IMR-90 (cell line): ENCODE results near the gene A1CF. TPM values are rescaled to one million over a fixed set of nuclear protein-coding genes. Genes with fewer than 3 reads are reported as not detected.
A peak's percentile ranks its signal among the peaks of the same experiment; 100 is the strongest.
"Not testable (repeated sequence)": the region's sequence is repeated elsewhere in the genome, so short reads cannot be mapped to it uniquely, and the experiment has no call there.

ENCODE experiments used
- ATAC-seq: fragments of 200-7000 bp; cut with Tn5 transposase; 2 replicates; pipeline ENCODE4 v1.9.1; 2020; ENCODE audit warnings: low read depth, mild to moderate bottlenecking, moderate library complexity
- BruUV-seq: library from RNA; stranded (reverse); fragments of 400-500 nt; replicated peaks from 2 replicates; lab custom pipeline; 2021; lab: Mats Ljungman, UMichigan
- CTCF ChIA-PET: fragments of 300-600 bp; formaldehyde crosslinking; extraction: SDS; loops from one replicate; lab custom pipeline; 2021; ENCODE audit warnings: antibody characterized with exemption; lab: Yijun Ruan, JAX
- POLR2A ChIA-PET: fragments of 300-600 bp; sonication (Branson Sonifier 250); formaldehyde crosslinking; loops from one replicate; lab custom pipeline; 2022; ENCODE audit warnings: antibody characterized with exemption; ENCODE audit not compliant: unreplicated experiment; lab: Charles Lee
- DNase-seq: peaks from one replicate; pipeline ENCODE4 v3.0.0; 2013
- H2AFZ ChIP-seq: replicated peaks from 2 replicates; pipeline ENCODE3; 2013; ENCODE audit warnings: low read length, mild to moderate bottlenecking; ENCODE audit not compliant: poor library complexity
- H2AK5ac ChIP-seq: 2 replicates; pipeline ENCODE4 v1.6.1; 2013; ENCODE audit warnings: low read depth, low read length, inconsistent platforms
- H2AK9ac ChIP-seq: replicated peaks from 2 replicates; pipeline ENCODE3; 2013; ENCODE audit warnings: mild to moderate bottlenecking, low read depth, low read length, moderate library complexity; ENCODE audit not compliant: poor library complexity
- H2BK120ac ChIP-seq: 2 replicates; pipeline ENCODE4 v1.6.1; 2013; ENCODE audit warnings: low read depth, low read length, inconsistent platforms
- H2BK15ac ChIP-seq: 3 replicates; pipeline ENCODE4 v1.6.1; 2013; ENCODE audit warnings: low read depth, low read length, inconsistent platforms
- H2BK20ac ChIP-seq: 2 replicates; pipeline ENCODE4 v1.6.1; 2013; ENCODE audit warnings: low read depth, mild to moderate bottlenecking, inconsistent platforms, low read length, moderate library complexity
- H2BK5ac ChIP-seq: 2 replicates; pipeline ENCODE4 v1.6.1; 2013; ENCODE audit warnings: mild to moderate bottlenecking, low read depth, low read length, inconsistent platforms; ENCODE audit not compliant: poor library complexity, severe bottlenecking
- H3K14ac ChIP-seq: replicated peaks from 2 replicates; pipeline ENCODE4 v1.6.1; 2013; ENCODE audit warnings: low read depth, low read length, inconsistent platforms
- H3K18ac ChIP-seq: 2 replicates; pipeline ENCODE4 v1.6.1; 2013; ENCODE audit warnings: low read depth, low read length, control low read depth
- H3K23ac ChIP-seq: 2 replicates; pipeline ENCODE4 v1.6.1; 2013; ENCODE audit warnings: low read depth, low read length, inconsistent platforms
- H3K27ac ChIP-seq: 2 replicates; pipeline ENCODE4 v1.5.1; 2013; ENCODE audit warnings: mild to moderate bottlenecking, control low read depth, low read length; ENCODE audit not compliant: insufficient read depth
- H3K27me3 ChIP-seq: 2 replicates; pipeline ENCODE4 v1.6.1; 2013; ENCODE audit warnings: low read length; ENCODE audit not compliant: control insufficient read depth, insufficient read depth
- H3K36me3 ChIP-seq: 2 replicates; pipeline ENCODE4 v1.6.1; 2013; ENCODE audit warnings: low read length, mixed read lengths; ENCODE audit not compliant: control insufficient read depth, insufficient read depth
- H3K4ac ChIP-seq: 2 replicates; pipeline ENCODE4 v1.6.1; 2013; ENCODE audit warnings: low read depth, low read length, inconsistent platforms
- H3K4me1 ChIP-seq: 2 replicates; pipeline ENCODE4 v1.6.1; 2013; ENCODE audit warnings: low read length, mixed read lengths; ENCODE audit not compliant: control insufficient read depth, insufficient read depth
- H3K4me2 ChIP-seq: 2 replicates; pipeline ENCODE4 v1.6.1; 2013; ENCODE audit warnings: low read depth, mild to moderate bottlenecking, control low read depth, low read length, moderate library complexity
- H3K4me3 ChIP-seq: 2 replicates; pipeline ENCODE4 v1.5.1; 2013; ENCODE audit warnings: low read depth, mild to moderate bottlenecking, control low read depth, low read length, moderate library complexity; ENCODE audit not compliant: insufficient read depth
- H3K56ac ChIP-seq: 2 replicates; pipeline ENCODE4 v1.6.1; 2013; ENCODE audit warnings: low read length, inconsistent platforms; ENCODE audit not compliant: insufficient read depth; ENCODE audit errors: extremely low read depth
- H3K79me1 ChIP-seq, 2 experiments: 2 replicates each; pipeline ENCODE4 v1.6.1; 2013; ENCODE audit warnings: low read length in 2 of 2, inconsistent platforms in 1 of 2, low read depth in 1 of 2
- H3K9ac ChIP-seq: 2 replicates; pipeline ENCODE4 v1.6.1; 2013; ENCODE audit warnings: low read depth, low read length, control low read depth
- H3K9me1 ChIP-seq: 2 replicates; pipeline ENCODE4 v1.6.1; 2013; ENCODE audit warnings: low read length, inconsistent platforms; ENCODE audit not compliant: insufficient read depth
- H3K9me3 ChIP-seq: 2 replicates; pipeline ENCODE4 v1.6.1; 2013; ENCODE audit warnings: low read length; ENCODE audit not compliant: control insufficient read depth, insufficient read depth
- H4K20me1 ChIP-seq: 2 replicates; pipeline ENCODE4 v1.6.1; 2013; ENCODE audit warnings: low read length, inconsistent platforms; ENCODE audit not compliant: insufficient read depth
- H4K5ac ChIP-seq: 2 replicates; pipeline ENCODE4 v1.6.1; 2013; ENCODE audit warnings: mild to moderate bottlenecking, low read depth, low read length, control low read depth
- H4K8ac ChIP-seq, 2 experiments: 2 replicates each; pipeline ENCODE4 v1.6.1; 2013; ENCODE audit warnings: low read depth in 2 of 2, low read length in 2 of 2, control low read depth in 1 of 2, inconsistent platforms in 1 of 2
- H4K91ac ChIP-seq: 2 replicates; pipeline ENCODE4 v1.6.1; 2013; ENCODE audit warnings: low read depth, low read length, inconsistent platforms; ENCODE audit not compliant: insufficient read depth
- WGBS, 2 experiments: methylation state at CpG; one replicate each; pipeline versions ENCODE4 v1.1.5 to v1.1.7; 2013; ENCODE audit warnings: missing lambda C conversion rate in 2 of 2; ENCODE audit not compliant: insufficient read length in 1 of 2; ENCODE audit errors: extremely low coverage in 2 of 2; 5-methylcytosine and 5-hydroxymethylcytosine counted together
- dilution Hi-C: fragments of 300-500 bp; cut with HindIII; formaldehyde crosslinking; loops from one replicate; pipeline ENCODE4 v1.14.3; 2018; ENCODE audit warnings: low sequenced_read_pairs; ENCODE audit not compliant: unreplicated experiment
- in situ Hi-C: fragments of 300-500 bp; cut with MboI; formaldehyde crosslinking; loops from 3 replicates; pipeline ENCODE4 v1.14.3; 2019; ENCODE audit warnings: low sequenced_read_pairs, inconsistent platforms, mixed read lengths
- intact Hi-C: fragments of 100-400 bp; cut with micrococcal nuclease; formaldehyde crosslinking; loops from 2 replicates; pipeline ENCODE4 v1.10.0; 2022
- polyA plus RNA-seq, 3 experiments: library from polyadenylated mRNA; depleted of rRNA; stranded (reverse); fragments of >200 nt; gene quantifications; 2 replicates each; pipeline ENCODE4 v1.2.3, GENCODE V29; 2012; ENCODE audit warnings: low replicate concordance in 1 of 3
- total RNA-seq: library from RNA; depleted of rRNA; stranded (reverse); fragments of >200 nt; gene quantifications from 2 replicates; pipeline ENCODE4 v1.2.3, GENCODE V29; 2012

Gene A1CF
- total and polyA plus RNA-seq, 2 of the 4 experiments (the other 2 are of a cell fraction), result not detected

GRCh38 chr10:50782017-50782416 is 103.4 kb downstream of the A1CF start:
- H3K4me3 ChIP-seq, H2BK15ac ChIP-seq, H3K36me3 ChIP-seq, H3K27me3 ChIP-seq, H3K4me2 ChIP-seq, H3K4me1 ChIP-seq, H3K9ac ChIP-seq, H3K9me3 ChIP-seq, H3K27ac ChIP-seq, in situ Hi-C loops, H2AFZ ChIP-seq, H3K14ac ChIP-seq, H3K4ac ChIP-seq, H4K20me1 ChIP-seq, H3K23ac ChIP-seq, BruUV-seq, H2AK9ac ChIP-seq, H4K8ac ChIP-seq, H3K9me1 ChIP-seq, DNase-seq, POLR2A ChIA-PET, H4K91ac ChIP-seq, H3K18ac ChIP-seq, H3K56ac ChIP-seq, H2AK5ac ChIP-seq, H2BK5ac ChIP-seq, H4K5ac ChIP-seq, ATAC-seq, H2BK120ac ChIP-seq, H2BK20ac ChIP-seq, dilution Hi-C loops, CTCF ChIA-PET, H3K79me1 ChIP-seq: not testable (repeated sequence)
- intact Hi-C loops, result loop anchor here (1.0 kb wide), 1 partner anchor 19 kb away; no protein-coding TSS in a partner anchor

DNA sequence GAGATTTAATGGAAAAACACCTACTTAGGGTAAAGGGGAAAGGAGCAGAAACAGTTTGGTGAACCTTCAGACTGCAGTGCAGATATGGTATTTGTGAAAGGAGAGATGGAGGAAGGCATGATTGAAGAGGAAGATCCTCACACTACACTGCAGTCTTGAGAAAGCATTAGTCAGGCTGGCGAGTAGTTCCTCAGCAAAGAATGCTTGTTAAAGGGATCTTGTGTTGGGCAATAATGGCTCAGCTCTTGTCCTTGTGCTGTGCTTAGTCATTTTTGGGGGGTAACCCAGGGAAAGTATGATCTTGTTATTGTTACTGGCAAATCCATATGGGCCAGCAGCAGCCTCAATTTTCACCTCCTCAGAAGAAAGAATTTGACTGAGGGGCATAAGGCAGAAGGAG is 105.4 kb downstream of the A1CF start:
- H3K79me1 ChIP-seq, H3K18ac ChIP-seq, H3K9ac ChIP-seq, H2BK5ac ChIP-seq, H2AFZ ChIP-seq, CTCF ChIA-PET, H3K4me3 ChIP-seq, H4K20me1 ChIP-seq, intact Hi-C loops, H2BK15ac ChIP-seq, H3K23ac ChIP-seq, H4K8ac ChIP-seq, H3K4me2 ChIP-seq, H3K14ac ChIP-seq, in situ Hi-C loops, H3K27me3 ChIP-seq, H3K36me3 ChIP-seq, H4K91ac ChIP-seq, H3K9me3 ChIP-seq, H3K27ac ChIP-seq, H3K9me1 ChIP-seq, BruUV-seq, H3K4ac ChIP-seq, POLR2A ChIA-PET, H2AK9ac ChIP-seq, H3K56ac ChIP-seq, H2BK120ac ChIP-seq, H3K4me1 ChIP-seq, H2BK20ac ChIP-seq, H2AK5ac ChIP-seq, dilution Hi-C loops, H4K5ac ChIP-seq: not testable (repeated sequence)
- ATAC-seq (peak; percentile 72), DNase-seq (peak; percentile 40)
- WGBS, 2 experiments, result no CpG with 5 or more reads among the region's 1 CpG
